HG03521 (cell line): ENCODE measurements around the gene LRRTM4.
"Not testable (repeated sequence)": the region's sequence is repeated elsewhere in the genome, so short reads cannot be mapped to it uniquely, and the experiment has no call there.

Source experiments
- ATAC-seq: cut with Tn5 transposase; IDR thresholded peaks from one replicate; pipeline ENCODE4 v1.9.1; 2021; ENCODE audit warnings: mild to moderate bottlenecking, moderate library complexity; ENCODE audit not compliant: unreplicated experiment

LRRTM4 gene

DNA sequence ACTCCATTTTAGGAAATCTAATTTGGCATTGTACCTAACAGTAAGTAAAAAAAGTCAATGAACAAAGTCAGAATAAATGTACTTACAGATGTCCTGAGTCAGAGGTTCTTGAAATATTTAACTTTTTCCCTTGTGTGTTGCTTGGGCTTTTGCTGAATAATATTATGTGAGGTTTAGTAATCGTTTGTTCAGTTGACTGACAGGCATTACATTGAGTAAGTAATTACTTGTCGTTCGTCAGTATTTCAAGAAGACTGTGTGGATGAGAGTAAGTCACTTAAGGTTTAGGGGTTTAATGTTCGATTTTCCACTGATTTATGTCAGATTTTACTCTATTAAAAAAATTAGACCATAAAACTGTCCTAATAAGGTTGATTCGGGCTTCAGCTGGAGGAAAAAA is 342.9 kb downstream of the LRRTM4 start:
- ATAC-seq: no peak

DNA sequence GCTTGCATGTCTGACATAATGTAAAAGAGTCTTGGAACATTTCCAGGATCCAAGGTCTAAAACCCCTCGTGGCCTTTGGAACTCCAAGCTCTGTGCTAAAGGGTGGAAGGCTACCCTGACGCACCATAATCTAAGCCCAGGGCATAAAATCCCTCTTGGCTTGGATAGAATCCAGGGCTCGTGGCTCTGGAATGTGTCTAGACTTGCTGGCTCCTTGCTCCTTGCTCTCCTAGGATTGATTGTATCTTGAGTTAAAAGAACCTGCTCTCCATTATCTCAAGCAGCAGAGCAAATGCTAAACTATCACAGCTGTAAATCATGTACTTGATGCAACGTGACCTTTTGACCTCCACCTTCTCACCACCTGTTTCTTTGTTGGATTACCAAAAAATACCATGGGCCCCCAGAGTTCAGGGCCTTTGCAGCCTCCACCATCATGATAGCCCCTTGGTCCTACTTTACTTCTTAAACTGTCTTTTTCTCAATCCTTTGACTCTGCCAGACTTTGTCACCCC is 346.9 kb downstream of the LRRTM4 start:
- not testable (repeated sequence) for ATAC-seq

DNA sequence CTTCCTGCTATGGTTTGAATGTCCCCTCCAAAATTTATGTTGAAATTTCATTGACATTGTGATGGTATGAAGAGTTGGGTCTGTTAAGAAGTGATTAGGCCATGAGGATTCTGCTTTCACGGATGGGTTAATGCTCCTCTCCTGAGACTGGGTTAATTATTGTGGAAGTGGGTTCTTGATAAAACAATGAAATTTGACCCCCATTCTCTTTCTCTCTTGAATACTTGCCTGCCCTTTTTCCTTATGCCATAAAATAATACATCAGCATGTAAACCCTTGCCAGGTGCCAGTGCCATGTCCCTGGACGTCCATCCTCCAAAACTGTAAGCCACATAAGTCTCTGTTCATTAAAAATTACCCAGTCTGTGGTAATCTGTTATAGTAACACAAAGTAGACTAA is 352.8 kb downstream of the LRRTM4 start:
- ATAC-seq: no peak

DNA sequence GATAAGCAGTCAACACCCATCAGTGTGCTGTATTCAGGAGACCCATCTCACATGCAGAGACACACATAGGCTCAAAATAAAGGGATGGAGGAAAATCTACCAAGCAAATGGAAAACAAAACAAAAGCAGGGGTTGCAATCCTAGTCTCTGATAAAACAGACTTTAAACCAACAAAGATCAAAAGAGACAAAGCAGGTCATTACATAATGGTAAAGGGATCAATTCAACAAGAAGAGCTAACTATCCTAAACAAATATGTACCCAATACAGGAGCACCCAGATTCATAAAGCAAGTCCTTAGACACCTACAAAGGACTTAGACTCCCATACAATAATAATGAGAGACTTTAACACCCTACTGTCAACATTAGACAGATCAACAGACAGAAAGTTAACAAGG is 358.2 kb downstream of the LRRTM4 start:
- not testable (repeated sequence) for ATAC-seq

DNA sequence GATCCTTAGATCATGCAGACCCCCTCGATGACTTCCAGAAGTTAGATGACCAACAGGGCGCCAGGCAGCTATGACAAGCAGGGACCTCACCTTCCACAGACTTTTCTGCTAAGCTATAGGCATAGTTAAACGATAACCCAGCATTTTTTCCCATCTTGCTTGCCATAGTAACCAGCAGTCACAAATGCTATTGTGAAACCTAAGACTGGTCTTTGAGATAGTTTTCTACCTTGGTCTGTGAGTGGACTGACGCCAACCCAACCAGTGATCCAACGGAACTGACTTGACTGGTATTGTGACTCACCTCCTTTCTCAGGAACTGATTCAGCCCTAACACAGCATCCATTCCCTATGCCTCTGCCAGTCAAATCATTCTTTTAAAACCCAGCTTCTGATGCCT is 361.2 kb downstream of the LRRTM4 start:
- no peak for ATAC-seq

DNA sequence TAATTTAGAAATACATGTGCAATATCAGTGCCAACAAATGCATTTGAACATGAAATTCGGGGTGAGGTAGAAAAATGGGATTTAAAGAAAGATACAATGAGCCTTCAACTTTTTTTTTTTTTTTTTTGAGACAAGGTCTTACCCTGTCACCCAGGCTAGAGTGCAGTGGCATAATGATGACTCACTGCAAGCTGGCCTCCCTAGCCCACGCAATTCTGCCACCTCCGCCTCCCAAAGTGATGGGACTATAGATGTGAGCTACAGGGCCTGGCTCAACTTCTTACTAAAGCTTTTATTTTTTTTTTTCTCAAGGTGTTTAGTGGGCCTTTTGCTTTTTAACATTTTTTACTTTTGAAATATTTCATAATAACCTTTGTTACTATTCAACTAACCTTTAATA is 365.6 kb downstream of the LRRTM4 start:
- no peak for ATAC-seq

DNA sequence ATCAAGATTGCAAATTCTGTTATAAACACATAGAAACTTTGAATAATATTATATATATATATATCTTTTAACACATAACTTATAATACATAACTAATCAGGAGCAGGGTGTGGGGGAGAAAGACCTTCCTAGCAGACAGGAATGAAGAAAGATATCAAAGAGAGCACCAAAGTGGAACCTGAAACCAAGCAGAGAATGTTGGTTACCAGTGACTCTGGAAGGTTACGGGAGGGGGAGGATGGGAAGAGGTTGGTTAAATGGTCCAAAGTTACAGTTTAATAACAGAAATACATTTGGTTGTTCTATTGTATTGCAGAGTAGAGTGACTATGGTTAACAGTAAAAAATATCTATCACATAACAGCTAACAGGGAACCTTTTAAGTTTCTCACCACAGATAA is 366.7 kb downstream of the LRRTM4 start:
- ATAC-seq: no peak

DNA sequence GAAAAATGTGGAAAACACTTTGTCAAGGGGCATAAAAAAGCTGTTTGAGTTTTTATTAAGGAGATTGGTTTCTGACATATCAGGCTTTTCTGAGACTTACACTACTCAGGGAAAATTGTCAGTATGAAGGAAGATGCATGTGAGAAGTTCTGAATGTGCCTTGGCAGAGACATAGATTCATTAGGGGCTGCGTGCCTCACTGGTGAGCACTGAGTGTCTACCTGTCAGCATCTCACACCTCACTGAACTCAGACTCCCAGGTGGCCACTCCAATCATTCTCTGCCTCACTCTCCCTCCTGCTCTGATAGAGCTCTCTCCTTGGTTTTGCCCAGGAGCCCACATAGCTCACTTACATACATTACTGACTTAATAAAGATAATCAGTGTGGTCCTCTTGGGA is 372.6 kb downstream of the LRRTM4 start:
- no peak for ATAC-seq

DNA sequence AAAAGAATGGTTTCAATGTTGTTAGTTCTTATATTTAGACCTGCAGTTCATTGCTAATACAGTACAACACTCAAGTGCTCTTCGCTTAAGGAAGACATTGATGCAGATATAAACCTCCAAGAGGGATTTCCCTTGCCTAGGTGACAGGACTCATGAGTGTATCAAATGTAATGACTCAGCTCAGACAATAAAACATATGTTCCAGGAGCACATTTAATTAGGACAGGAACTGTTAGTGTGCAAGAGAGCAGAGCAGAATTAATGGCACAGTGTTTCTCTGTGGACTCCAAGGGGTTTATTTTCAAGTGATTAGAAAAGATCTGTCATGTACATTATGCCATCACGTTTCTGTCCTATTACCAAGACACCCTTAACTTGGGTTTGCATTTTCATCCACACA is 375.0 kb downstream of the LRRTM4 start:
- ATAC-seq: no peak

DNA sequence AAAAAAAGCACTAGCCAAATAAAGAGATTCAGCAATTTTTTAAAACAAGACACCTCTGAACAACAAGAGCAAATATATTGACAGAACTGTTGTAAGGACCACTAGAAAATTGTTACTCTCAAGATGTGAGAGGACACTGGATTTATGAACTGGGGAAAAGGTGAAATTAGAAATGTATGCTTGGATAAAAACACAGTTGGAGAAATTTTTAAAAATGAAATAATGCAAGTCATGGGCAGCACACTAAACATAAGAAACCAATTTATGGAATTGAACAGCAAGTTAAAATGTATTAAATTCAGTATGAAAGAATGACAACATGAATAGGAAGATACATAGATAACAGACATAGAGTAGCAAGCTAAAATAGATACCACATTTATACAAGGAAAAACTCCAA is 377.4 kb downstream of the LRRTM4 start:
- ATAC-seq: no peak

DNA sequence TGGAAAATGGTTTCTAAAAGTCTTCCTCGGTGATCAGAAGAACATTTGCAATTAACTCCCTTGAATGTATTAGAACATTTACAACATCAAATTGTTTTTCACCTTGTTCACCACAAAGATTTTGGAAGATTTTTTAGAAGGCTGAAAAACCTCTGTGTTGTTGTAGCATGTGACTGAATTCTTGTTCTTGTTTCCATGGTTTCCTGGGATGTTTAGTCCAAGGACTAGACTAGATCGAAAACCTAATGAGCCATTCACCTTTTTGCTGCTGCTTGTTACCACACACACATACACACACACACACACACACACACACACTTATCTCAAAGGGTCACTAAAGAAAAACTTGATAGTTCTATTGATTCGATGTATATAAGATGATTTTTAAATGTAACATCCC is 380.0 kb downstream of the LRRTM4 start:
- ATAC-seq: no peak

DNA sequence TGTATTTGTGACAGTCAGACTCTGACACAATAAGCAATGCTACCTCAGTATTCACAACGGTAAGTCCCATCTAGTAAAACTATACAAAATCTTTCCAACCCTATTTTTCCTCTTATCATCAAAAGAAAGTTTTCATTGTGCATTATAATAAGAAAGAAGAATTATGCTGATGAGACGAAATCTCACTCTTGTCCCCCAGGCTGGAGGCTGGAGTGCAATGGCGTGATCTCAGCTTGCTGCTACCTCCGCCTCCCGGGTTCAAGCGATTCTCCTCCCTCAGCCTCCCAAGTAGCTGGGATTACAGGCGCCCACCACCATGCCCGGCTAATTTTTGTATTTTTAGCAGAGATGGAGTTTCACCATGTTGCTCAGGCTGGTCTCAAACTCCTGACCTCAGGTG is 393.7 kb downstream of the LRRTM4 start:
- ATAC-seq: not testable (repeated sequence)

DNA sequence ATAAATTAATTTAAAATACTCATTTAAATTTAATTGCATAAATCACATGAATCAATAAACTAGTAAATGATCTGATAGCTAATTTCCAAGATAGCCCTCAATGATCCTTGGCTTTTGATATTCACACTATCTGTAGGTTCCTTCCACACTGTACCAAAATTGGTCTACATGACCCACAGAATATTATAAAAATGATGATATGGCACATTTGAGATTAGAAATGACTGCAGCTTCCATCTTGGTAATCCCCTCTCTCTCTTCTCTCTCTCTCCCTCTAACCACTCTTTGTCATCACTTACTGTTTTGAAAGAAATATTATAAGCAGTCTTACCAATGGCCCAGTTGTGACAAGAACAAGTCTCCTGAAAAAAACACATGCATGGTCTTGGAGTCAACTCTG is 394.8 kb downstream of the LRRTM4 start:
- no peak for ATAC-seq

DNA sequence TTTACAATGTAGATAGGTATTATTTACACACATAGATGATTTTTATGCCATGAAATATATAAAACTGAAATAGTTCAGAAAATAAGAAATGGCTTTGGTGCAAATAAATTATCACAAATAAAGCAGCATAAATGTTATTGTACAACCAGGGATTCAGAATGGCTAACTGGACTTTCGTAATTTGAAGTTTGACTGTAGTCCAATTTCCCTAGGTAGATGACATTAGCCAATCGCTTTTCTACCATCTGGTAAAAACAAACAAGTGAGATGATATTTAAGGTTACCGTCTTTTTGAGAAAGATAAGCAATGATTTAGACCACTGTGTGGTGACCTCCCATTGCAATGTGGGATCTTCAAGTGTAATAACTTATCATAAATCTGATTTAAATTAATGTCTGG is 400.7 kb downstream of the LRRTM4 start:
- ATAC-seq: no peak

DNA sequence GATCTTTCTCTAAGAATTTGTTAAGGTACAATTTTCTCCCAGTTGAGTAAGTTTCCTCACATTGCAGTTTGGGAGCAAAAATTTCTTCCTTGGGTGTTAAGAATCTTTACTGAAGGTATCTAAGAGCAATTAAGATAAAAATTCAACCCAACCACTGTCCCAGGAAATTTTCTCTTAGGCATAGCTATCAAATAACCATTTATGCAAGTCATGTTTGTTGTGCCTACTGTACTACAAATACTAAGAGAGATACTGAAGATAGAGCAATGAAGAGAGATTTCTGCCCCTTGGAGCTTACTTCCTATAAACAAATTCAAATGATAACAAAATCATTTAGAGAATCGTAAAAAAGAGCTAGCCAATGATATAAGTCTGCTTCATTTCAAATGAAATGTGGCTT is 402.8 kb downstream of the LRRTM4 start:
- ATAC-seq: no peak

DNA sequence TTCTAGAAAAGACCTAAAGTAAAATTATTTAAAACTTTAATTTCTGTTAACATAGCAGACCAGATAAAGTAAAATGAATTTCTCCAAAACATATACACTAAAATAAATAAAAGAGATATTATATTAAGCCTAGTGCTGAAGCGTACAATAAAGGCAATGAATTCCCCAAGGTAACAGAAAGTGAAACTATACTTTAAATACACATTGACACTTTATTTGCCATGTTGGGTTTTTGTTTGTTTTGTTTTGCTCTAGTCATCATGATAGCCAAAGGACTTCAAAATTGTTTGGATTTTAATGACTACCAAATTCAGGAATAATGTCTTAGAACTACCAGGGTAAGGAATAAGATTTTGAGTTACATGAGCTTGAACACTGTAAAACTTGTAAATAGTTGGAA is 413.3 kb downstream of the LRRTM4 start:
- ATAC-seq: no peak

DNA sequence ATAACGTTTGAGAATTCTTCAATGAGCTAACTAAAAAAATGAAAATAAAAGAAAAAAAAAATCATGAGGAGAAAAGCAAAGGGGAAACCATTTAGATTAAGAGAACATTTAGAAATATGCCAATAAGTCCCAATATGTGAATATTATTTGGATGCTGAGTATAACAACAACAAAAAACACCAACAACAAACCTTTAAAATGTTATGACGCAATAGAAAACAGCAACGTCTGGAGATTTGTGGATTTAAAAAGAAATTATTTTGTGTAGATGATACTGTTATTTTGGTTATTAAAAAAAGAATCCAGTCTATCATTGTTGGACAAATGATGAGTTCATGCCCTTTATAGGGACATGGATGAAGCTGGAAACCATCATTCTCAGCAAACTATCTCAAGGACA is 417.2 kb downstream of the LRRTM4 start:
- ATAC-seq: no peak

DNA sequence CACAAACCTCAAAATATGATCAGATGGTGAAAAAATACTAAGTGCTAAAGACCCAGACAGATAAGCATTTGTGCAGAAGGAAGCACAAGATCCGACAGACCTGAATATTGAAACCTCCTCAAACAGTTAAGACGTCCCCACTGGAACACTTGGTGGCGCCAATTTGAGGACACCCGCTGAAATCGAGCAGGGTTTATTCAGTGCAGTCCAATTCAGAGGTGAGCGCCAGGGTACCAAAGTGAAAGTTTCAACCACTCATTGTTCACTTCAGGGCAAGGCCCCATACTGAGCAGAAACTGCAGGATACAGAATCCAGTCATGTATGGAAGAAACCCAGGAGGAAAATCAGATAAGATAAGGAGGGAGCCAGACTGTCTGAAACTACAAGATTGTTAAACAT is 417.6 kb downstream of the LRRTM4 start:
- no peak for ATAC-seq

DNA sequence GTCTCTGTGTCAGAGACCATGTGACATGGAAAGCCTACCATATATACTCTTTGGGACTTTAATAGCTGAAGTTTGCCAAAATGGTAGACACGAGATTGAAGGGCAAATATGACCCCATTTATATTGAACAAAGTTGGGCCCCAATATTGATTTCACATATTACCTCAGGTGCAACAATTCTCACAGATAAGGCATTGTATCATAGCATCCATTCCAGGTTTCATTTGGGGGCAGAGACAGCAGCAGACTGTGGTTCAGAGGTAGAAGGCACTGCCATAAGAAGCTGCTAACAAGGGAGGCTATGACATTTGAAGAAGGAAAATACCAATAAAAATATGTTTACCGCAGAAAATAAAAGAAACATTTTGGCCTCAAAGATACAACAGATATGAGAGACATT is 419.2 kb downstream of the LRRTM4 start:
- ATAC-seq: no peak

DNA sequence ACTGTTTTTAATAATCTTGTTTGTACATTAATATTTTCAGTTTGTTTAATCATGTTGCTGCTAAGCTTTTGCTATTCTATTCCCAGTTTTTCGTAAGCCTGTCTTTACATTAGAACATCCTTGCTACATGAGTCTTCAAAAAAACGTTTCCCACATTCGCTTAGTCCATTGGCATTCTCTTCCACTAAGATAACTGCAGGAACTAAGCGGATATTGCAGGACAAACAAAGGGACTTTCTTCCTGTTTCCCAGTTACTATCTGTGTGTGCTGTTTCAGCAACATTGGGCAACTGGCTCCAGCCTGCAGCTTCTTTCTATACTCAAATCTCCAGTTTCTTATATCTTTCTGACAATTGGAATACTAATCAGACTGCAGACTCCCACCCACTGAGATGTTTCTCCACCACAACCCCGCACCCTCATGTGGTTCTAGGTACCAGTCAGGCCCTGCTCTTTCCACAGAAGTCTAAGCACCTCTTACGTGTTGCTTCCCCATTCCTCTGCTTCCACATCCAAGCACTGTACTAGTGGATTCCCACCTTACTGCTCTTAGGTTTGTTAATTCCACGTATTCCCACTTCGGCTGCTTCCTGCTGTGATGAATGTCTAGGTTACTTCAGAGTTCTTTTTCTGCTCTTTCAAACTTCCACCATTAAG is 420.3 kb downstream of the LRRTM4 start:
- ATAC-seq: no peak

DNA sequence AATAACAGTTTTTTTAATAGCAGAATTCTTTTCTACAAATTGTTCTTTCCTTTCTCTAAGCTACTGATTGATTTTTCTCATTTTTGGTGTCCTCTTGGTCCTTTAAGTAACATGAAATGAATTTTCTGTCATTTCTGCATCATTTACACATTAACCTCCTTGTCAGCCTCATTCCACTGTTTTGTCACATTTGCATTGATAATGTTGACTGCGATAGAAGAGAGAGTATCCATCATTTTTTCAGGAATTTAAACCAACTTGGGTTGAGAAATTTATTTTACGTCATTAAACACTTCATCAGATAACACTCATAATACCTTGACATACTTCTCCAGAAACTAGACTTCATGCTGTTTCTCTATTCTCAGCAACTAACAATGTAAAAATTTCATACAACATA is 422.2 kb downstream of the LRRTM4 start:
- no peak for ATAC-seq

DNA sequence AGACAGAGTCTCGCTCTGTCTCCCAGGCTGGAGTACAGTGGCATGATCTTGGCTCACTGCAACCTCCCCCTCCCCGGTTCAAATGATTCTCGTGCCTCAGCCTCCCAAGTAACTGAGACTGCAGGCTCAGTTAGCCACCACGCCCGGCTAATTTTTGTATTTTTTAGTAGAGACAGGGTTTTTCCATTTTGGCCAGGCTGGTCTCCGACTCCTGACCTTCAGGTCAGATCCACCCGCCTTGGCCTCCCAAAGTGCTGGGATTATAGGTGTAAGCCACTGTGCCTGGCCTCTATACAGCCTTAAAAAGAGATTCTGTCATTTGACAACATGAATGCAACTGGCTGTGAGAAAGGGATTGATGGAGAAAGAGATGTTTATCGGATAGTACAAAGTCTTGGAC is 426.7 kb downstream of the LRRTM4 start:
- ATAC-seq: not testable (repeated sequence)

DNA sequence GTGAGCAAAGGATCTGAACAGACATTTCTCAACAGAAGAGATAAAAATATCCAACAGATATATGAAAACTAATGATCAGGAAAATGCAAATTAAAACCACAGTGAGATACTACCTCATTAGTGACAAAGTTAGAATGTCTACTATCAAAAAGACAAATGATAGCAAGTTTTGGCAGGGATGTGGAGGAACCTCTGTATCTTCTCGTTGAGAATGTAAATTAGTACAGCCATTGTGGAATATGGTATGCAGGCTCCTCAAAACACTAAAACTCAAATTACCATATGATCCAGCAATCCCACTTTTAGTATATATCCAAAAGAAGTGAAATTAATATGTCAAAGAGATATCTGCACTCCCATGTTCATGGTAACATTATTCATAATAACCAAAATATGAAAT is 427.1 kb downstream of the LRRTM4 start:
- no peak for ATAC-seq
